HG03469 (cell line): ENCODE data around the gene C5orf34.
A peak's percentile ranks its signal among the peaks of the same experiment; 100 is the strongest.
"Not testable (repeated sequence)": the region's sequence is repeated elsewhere in the genome, so short reads cannot be mapped to it uniquely, and the experiment has no call there.

Experiments used
- ATAC-seq: cut with Tn5 transposase; IDR thresholded peaks from one replicate; pipeline ENCODE4 v1.9.1; 2021; ENCODE audit warnings: mild to moderate bottlenecking, moderate library complexity, moderate number of reproducible peaks; ENCODE audit not compliant: unreplicated experiment

The C5orf34 gene

DNA sequence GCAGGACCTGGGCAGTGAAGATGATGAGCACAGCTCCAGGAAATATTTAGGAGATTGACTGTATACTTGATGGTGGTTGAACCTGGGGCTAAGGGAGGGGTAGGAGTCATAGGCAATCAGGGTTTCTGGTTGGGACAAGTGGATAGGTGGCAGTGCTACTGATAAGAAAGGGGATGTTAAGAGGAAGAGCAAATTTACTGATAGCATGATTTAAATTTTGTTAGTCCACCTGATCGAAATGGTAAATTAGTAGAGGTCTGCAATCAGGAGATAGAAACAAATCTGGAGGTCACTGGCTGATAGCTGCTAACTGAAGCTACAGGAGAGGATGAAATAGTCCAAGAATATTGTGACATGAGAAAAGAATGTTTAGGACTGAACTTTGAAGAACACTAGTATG, 5.7 kb upstream of the C5orf34 start:
- no peak for ATAC-seq

DNA sequence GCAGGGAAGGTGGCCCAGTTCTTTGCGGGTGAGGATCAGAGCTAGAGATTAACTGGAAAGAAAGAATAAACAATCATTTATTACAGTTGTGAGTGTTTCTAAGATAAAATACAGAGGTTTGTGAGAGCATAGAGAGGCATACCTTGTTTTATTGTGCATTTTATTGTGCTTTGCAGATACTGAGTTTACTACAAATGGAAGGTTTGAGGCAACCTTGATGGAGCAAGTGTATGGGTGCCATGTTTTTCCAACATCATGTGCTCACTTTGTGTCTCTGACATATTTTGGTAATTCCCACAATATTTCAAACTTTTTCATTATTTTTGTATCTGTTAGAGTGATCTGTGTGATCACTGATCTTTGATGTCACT, 715 bp upstream of the C5orf34 start:
- no peak for ATAC-seq

DNA sequence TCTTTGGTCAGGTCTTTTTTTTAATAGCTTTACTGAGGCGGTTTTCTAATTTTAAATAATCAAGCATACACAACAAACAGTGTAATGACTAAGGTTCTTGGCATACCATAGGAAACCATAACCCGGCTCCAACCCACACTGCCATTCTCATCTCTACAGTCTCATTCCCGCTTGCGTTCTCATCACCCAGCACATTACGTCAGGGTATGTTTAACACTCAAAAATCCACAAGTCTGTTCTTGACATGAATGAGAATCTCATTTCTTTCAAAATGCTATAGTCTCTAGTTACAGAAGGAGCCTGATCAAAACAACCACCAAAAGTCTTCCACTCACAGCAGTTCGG, 505 bp downstream of the C5orf34 start:
- ATAC-seq = peak; percentile 10

DNA sequence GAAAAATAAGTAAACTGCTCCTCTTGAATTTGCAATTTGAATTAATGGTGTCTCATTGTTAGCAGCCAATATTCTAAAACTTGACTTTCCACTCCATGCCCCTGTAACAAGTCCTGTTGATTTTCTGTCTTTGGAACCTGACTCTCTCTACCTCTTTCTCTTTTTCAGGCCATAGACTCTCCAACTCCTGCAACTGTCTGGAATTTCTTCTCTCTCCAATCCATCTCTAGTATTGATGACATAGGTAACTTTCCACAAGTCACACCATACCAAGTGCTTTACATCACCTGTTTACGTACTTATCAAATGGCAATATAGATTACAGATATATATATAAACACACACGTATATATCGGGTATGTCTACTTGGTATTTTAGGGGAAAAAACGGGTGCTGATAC, 923 bp downstream of the C5orf34 start:
- no peak for ATAC-seq

DNA sequence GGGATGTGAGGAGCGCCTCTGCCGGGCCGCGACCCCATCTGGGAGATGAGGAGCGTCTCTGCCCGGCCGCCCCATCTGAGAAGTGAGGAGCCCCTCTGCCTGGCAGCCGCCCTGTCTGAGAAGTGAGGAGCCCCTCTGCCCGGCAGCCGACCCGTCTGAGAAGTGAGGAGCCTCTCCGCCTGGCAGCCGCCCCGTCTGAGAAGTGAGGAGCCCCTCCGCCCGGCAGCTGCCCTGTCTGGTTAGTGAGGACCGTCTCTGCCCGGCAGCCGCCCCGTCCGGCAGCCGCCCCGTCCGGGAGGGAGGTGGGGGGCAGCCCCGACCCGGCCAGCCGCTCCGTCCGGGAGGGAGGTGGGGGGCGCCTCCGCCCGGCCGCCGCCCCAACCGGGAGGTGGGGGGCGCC, 3.9 kb downstream of the C5orf34 start:
- not testable (repeated sequence) for ATAC-seq

DNA sequence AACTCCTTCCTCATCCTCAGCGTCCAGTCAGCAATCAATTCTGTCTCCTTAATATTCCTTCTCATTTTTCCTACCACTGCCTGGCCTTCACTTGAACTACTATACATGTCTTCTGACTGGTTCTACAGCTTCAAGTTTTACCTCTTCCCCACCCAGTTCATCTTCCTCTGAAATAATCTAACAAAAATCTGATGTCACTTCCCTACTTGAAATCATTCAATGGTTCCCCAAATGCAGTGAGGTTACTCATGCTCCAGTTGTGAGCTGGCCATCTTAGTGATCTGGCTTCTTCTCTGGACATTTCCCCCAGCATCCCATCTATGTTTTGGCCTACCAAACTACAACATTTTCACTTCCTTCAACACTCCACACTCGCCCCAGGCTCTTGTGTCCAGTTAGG, 16.4 kb downstream of the C5orf34 start:
- ATAC-seq = no peak

DNA sequence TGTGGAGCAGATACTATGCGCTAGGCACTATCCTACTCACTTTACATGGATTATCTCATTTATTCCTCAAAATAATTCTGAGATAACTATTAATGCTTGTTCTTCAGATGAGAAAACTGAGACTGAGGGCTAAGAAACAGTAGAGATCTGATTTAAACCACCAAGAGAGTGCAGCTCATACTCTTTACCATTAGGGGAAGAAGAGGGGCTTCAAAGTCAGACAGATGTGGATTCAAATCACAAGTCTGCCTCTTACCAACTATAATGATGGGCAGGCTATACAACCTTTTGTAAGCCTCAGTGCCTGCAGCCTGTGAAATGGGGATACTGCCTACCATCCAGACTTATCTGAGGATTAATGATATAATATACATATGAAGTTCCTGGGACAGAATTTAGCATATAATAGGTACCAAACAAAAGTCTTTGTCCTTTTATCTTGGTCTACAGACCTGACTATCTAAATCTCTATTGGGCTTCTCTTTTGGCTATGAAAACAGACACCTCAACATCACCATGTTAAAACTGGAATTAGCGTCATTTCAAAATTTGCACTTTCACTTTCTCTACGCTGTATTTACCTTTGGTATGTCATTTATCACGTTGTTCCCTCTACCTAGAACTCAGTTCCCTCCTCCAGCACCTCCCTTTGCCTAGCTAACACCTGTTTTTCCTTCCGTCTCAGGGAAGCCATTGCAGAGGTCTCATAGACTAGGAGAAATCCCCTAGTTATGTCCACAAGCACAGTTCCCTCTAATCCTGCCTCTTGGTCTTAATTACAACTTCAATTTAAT, 17.4 kb downstream of the C5orf34 start:
- no peak for ATAC-seq

DNA sequence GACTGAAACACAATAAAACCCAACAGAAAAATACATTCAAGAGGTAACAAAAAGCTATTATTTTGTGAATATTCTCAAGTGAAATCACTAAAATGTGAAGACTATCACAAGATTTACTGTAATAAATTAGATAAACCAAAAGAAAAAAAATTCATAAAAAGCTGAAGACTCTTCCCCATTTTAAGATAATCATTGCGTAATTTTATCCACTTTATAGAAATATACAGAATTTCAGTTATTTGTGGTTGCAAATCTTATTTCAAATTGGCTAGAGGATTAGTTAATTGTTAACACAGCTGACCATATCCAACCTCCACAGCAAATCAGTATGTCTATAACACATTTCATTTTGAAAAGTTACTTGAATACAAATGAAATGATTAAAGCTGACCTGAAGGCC, 23.6 kb downstream of the C5orf34 start:
- no peak for ATAC-seq

DNA sequence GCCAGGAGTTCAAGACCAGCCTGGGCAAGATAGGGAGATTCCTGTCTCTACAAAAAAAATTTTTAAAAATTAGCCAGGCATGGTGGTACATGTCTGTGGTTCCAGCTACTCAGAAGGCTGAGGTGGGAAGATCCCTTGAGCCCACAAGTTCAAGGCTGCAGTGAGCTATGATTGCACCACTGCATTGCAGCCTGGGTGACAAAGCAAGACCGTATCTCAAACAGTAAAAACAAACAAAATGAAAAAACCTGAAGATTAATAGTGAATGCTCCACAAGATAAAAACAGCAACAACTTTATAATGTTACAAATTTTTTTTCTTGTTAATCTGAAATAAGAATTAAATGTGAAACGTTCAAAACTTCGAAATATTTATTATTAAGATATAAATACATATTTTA, 28.6 kb downstream of the C5orf34 start:
- no peak for ATAC-seq

DNA sequence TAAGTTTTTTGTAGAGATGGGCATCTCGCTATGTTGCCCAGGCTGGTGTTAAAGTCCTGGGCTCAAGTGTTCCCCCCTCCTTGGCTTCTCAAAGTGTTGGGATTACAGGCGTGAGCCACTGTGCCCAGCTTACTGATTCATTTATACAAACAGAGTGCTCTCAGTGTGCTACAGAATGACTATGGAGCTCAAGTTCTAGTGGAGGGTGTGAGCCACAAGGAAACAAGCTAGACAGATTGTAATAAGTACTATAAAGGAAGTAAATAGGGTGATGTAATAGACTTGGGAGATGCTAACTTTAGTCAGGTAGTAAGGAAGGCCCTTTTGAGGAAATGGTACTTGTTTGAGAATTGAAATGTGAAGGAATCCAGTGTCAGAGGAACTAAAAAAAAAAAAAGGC, 29.5 kb downstream of the C5orf34 start:
- ATAC-seq = no peak

DNA sequence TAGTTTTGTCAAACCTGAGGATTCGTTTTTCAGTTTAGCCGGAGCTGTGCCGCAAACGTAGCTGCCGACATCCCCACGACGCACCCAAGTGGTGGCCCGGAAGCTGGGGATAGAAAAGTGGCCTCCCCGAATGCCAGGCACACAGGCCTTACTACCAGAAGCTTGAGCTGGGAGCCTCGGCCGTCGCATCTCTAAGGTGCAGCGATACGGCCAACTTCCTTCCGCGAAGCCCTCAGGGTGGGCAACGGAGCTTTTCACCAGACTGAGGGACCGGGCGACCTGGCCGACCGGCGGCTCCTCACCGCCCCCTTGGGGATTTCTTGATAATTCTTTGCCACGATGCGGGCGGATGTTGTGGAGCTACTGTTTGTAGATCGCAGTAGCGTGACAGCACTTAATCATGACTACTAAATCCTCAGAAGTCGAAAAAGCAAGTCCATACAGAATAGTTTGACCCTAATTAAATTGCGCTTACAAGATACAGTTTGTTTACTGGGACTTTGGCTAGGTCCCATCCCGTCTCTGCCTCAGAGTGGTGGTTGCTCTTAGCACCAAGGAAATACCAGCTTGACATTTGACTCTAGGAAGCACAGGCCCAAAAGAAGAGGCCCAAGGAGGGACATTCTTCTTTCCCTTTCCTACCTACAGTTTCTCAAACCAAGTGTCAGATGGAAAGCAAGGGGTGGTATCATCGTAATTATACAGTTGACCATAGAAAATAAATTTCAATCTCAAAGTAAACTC, 30.7 kb downstream of the C5orf34 start:
- ATAC-seq = peak; percentile 49

DNA sequence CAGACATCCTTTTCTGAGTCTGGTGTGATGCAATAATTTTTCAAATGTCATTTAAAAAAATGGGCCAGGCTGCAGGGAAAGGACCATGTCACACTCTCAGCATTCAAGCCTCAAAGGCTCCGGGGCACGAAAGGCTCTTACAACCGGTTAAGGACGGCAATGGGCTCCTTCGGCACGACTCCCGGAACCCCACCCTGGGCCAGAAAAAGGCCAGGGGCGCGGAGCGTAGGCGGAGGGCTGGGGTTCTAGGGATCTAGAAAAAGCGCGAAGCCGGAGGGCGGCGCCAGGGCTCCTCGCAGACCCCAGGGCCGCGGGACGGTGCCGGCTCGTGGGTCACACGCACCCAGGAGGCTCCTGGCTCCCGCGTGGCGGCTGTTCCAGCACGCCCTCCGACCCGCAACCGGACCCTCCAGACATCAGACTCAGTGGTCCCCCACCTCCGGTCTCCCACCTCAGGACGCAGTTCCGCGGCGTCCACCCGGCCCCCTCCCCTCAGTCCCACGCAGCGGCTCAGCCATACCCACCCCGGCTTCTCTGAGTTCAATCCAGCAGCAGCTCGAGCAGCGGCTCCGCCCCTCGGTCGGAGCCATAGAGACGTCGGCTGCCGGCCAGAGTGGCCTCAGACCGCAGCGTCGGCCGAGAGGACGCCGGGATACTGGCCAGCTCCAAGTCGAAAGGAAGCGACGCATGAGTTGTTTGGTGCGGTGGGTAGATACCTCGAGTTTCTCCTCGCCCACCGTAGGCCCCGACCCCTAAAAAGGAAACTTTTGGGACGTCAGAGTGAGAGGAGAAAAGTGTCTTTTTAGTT, 31.4 kb downstream of the C5orf34 start, which contains the start of gene TMEM267:
TMEM267 (minus strand) TSS at position 568 of the 808 bp plus-strand sequence. CDS start 29,896 bp downstream, outside the sequence.
- peak; percentile 76 for ATAC-seq

DNA sequence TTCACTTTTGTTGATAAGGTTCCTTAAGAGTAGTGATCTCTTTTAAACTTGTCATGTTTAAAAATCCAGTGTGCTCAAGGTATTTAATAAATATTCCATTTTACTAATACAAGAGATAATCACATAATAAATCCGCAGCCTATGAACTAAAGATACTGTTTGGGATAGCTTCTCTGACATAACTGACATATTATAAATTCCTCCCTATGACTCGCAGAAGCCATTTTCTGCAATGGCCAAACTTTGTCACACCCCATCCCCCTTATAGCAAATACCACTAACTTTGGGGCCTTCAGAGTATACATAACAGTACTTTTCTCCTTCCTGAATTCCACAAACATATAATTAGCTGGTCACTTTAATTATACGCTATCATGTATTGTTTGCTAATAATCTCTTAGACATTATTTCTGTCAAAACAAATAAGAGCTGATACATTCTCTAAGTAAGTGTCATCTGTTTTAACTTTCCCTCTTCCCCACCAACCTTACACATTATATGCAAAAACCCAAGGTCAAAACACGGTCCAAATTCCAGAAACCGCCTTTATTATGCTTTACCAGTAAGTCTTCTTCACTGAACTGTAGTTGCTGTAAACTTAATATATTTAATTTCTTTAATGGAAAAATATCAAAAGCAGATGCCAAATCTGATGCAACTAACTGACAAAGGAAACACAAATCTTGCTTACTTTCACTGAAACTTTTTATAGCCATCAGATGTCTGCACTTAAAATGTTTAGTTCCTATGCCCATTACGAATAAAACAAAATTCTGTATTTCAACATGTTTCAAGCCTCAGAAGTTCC, 32.3 kb downstream of the C5orf34 start:
- no peak for ATAC-seq

DNA sequence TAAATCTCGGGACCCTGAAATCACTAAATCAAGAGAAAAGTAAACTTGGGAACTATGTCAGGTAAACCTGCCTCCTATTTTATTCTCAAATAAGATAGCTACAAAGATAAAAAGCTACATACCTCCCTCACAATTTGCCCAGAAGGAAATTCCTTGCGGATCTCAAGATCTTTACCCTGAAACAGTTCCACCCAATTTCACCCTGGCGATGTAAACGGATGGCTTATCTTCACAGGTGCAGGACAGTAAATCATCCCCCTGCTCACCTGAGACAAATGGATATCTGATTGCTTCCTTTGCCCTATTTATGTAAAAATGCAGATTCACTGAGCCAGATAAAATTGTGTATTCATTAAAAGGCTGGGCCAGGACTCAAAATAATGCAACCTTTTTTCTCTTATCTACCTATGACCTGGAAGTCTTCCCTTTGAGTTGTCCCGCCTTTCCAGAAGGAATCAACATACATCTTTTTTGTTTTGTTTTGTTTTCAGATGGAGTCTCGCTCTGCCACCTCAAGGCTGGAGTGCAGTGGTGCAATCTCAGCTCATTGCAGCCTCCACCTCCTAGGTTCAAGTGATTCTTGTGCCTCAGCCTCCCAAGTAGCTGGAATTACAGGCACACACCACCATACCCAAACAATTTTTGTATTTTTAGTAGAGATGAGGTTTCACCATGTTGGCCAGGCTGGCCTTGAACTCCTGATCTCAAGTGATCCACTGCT, 45.1 kb downstream of the C5orf34 start:
- ATAC-seq = no peak

DNA sequence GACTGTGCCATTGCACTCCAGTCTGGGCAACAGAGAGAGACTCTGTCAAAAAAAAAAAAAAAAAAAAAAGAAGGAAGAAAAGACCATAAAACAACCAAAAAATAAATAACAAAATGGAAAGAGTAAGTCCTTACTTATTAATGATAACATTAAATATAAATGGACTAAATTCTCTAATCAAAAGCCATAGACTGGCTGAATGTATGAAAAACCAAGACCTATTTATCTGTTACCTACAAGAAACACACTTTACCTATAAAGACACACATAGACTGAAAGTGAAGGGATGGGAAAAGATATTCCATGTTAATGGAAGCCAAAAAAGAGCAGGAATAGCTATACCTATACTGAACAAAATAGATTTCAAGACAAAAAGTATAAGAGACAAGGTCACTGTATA, 47.8 kb downstream of the C5orf34 start:
- ATAC-seq = no peak

DNA sequence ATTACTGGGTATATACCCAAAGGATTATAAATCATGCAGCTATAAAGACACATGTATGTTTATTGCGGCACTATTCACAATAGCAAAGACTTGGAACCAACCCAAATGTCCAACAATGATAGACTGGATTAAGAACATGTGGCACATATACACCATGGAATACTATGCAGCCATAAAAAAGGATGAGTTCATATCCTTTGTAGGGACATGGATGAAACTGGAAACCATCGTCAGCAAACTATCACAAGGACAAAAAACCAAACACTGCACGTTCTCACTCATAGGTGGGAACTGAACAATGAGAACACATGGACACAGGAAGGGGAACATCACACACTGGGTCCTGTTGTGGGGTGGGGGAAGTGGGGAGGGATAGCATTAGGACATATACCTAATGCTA, 49.5 kb downstream of the C5orf34 start:
- ATAC-seq = not testable (repeated sequence)

DNA sequence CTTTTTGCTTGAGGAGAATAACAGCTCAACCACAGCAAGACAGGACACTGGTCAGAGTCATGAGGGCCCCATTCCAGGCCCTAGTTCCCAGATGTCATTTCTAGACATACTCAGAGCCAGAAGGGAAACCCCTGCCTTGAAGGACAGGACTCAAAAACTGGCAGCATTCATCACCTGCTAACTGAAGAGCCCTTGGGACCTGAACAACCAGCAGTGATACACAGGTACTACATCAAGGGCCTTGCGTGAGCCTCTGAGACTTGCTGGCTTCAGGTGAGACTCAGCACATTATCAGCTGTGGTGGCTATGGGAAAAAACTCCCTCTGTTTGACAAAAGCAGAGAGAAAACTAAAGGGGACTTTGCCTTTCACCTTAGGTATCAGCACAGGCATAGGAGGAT, 53.9 kb downstream of the C5orf34 start:
- ATAC-seq = no peak

DNA sequence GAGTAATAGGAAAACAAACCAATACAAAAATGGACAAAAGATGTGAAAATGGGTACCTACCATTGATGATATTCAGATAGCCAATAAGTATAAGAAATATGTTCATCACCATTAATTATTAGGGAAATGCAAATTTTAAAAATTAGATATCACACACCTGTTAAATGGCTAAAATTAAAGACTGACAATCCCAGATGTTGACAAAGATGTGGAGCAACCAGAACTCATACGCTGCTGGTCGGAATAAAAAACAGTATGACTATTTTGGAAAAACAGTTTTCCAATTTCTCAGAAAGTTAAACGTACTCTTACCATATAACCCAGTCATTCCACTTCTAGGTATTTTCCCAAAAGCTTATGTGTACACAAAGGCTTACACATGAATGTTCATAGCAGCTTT, 58.4 kb downstream of the C5orf34 start:
- ATAC-seq = no peak

DNA sequence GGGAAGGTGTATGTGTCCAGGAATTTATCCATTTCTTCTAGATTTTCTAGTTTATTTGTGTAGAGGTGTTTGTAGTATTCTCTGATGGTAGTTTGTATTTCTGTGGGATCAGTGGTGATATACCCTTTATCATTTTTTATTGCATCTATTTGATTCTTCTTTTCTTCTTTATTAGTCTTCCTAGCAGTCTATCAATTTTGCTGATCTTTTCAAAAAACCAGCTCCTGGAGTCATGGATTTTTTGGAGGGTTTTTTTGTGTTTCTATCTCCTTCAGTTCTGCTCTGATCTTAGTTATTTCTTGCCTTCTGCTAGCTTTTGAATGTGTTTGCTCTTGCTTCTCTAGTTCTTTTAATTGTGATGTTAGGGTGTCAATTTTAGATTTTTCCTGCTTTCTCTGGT, 73.4 kb downstream of the C5orf34 start:
- ATAC-seq = not testable (repeated sequence)

DNA sequence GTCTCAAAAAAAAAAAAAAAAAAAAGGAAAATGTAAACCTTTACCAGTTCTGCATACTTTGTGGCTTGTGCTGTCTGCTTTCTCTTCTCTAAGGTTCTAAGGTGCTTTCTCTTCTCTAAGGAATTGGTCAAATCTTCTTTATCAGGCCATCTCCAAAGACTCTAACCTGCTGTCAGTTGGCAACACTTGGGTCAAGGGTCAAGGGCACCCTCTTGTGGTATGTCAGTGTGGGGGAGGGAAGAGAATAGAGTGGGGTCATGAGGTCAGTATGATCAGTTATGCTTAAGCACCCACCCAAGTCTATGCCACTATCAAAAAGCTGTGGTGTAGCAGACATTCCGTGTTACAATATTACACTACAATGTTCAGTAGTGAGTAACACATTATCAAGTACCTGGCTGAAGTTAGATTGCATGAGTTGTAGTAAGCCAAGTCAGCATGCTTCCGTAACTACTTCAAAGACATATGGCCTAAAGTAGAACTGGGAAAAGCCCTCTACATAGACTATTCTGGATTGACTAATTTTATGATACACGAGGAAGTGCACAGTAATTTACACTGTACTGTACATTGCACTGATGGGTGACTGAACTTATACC, 77.8 kb downstream of the C5orf34 start:
- no peak for ATAC-seq
